ENCODE data around the gene CFAP299. TPM values are rescaled to one million over a fixed set of nuclear protein-coding genes. Genes with fewer than 3 reads are reported as not detected.

Gene CFAP299
- total RNA-seq, 2 experiments from 2014 or later, result not detected

GRCh38 chr4:80948141-80948540 lies 612.6 kb downstream of the CFAP299 start:
- CTCF ChIA-PET, result no interaction called here
- H3K4me1 Mint-ChIP-seq (ENCODE audit: low read depth), result no peaks in the 10 kb centered on the region

GRCh38 chr4:80948995-80949394 lies 613.5 kb downstream of the CFAP299 start:
- DNase-seq, result no peak
- Mint-ChIP-seq H3K4me1 (ENCODE audit: low read depth) (no peaks in the 10 kb centered on the region), H3K4me3 (no peak overlapping the region), H3K9me3 (ENCODE audit: insufficient read depth) (no peaks in the 10 kb centered on the region), H3K27me3 (ENCODE audit: low read depth) (no peaks in the 10 kb centered on the region), H3K27ac (no peak overlapping the region), H3K36me3 (ENCODE audit: low read depth) (no peaks in the 10 kb centered on the region)
- no peak for ATAC-seq
- POLR2A ChIA-PET, result no interaction called here
- CTCF ChIA-PET, result no interaction called here

More at GRCh38 chr4:80948141-80948540, 612.6 kb downstream of the CFAP299 start:
- H3K27ac Mint-ChIP-seq, result no peak overlapping the region
- no peaks in the 10 kb centered on the region for H3K36me3 Mint-ChIP-seq (ENCODE audit: low read depth)
- DNase-seq (no peak), ATAC-seq (no peak)
- POLR2A ChIA-PET, result no interaction called here
- no peaks in the 10 kb centered on the region for H3K9me3 Mint-ChIP-seq (ENCODE audit: insufficient read depth)
- H3K4me3 Mint-ChIP-seq, result no peak overlapping the region
- no peaks in the 10 kb centered on the region for H3K27me3 Mint-ChIP-seq (ENCODE audit: low read depth)

- Mint-ChIP-seq H3K9me3 (ENCODE audit: insufficient read depth) (no peaks in the 10 kb centered on the region), H3K36me3 (ENCODE audit: low read depth) (no peaks in the 10 kb centered on the region), H3K27ac (no peak overlapping the region), H3K27me3 (ENCODE audit: low read depth) (no peaks in the 10 kb centered on the region), H3K4me1 (ENCODE audit: low read depth) (no peaks in the 10 kb centered on the region), H3K4me3 (no peak overlapping the region)
- no peak for ATAC-seq
- ChIA-PET CTCF (no interaction called here), POLR2A (no interaction called here)
- DNase-seq, result no peak
Measured at GRCh38 chr4:80956421-80956820, 620.9 kb downstream of the CFAP299 start.

- ChIA-PET CTCF (no interaction called here), POLR2A (no interaction called here)
- no peaks in the 10 kb centered on the region for H3K4me1 Mint-ChIP-seq (ENCODE audit: low read depth)
- no peaks in the 10 kb centered on the region for H3K9me3 Mint-ChIP-seq (ENCODE audit: insufficient read depth)
- ATAC-seq, result no peak
- no peaks in the 10 kb centered on the region for H3K27me3 Mint-ChIP-seq (ENCODE audit: low read depth)
- H3K4me3 Mint-ChIP-seq, result no peak overlapping the region
- H3K27ac Mint-ChIP-seq, result no peak overlapping the region
- no peak for DNase-seq
- no peaks in the 10 kb centered on the region for H3K36me3 Mint-ChIP-seq (ENCODE audit: low read depth)
Measured at GRCh38 chr4:80963051-80963450, 627.5 kb downstream of the CFAP299 start.

- CTCF ChIA-PET, result no interaction called here
Measured at GRCh38 chr4:80967346-80967745, 631.8 kb downstream of the CFAP299 start.

GRCh38 chr4:80980239-80980638 lies 644.7 kb downstream of the CFAP299 start:
- no peak overlapping the region for H3K27ac Mint-ChIP-seq
- H3K4me3 Mint-ChIP-seq, result no peak overlapping the region
- DNase-seq (no peak), ATAC-seq (no peak)
- no peaks in the 10 kb centered on the region for H3K36me3 Mint-ChIP-seq (ENCODE audit: low read depth)
- CTCF ChIA-PET, result interaction anchor here (1.9 kb wide), 1 partner anchor 10 kb away, joined by 6 read pairs; no protein-coding TSS in a partner anchor
- H3K27me3 Mint-ChIP-seq (ENCODE audit: low read depth), result peaks cover 7% of the 10 kb centered on the region
- no peaks in the 10 kb centered on the region for H3K9me3 Mint-ChIP-seq (ENCODE audit: insufficient read depth)
- no peaks in the 10 kb centered on the region for H3K4me1 Mint-ChIP-seq (ENCODE audit: low read depth)
- POLR2A ChIA-PET, result interaction anchor here (0.6 kb wide), 1 partner anchor 197 kb away, joined by 3 read pairs; no protein-coding TSS in a partner anchor

More at GRCh38 chr4:80967346-80967745, 631.8 kb downstream of the CFAP299 start:
- ATAC-seq, result no peak
- H3K36me3 Mint-ChIP-seq (ENCODE audit: low read depth), result no peaks in the 10 kb centered on the region
- peaks cover 3% of the 10 kb centered on the region for H3K27me3 Mint-ChIP-seq (ENCODE audit: low read depth)
- H3K27ac Mint-ChIP-seq, result no peak overlapping the region
- POLR2A ChIA-PET, result no interaction called here
- H3K4me1 Mint-ChIP-seq (ENCODE audit: low read depth), result no peaks in the 10 kb centered on the region
- no peaks in the 10 kb centered on the region for H3K9me3 Mint-ChIP-seq (ENCODE audit: insufficient read depth)
- H3K4me3 Mint-ChIP-seq, result no peak overlapping the region
- no peak for DNase-seq

- H3K4me1 Mint-ChIP-seq (ENCODE audit: low read depth), result no peaks in the 10 kb centered on the region
- H3K36me3 Mint-ChIP-seq (ENCODE audit: low read depth), result no peaks in the 10 kb centered on the region
- H3K27me3 Mint-ChIP-seq (ENCODE audit: low read depth), result no peaks in the 10 kb centered on the region
- no peak overlapping the region for H3K27ac Mint-ChIP-seq
- DNase-seq (no peak), ATAC-seq (no peak)
- no peaks in the 10 kb centered on the region for H3K9me3 Mint-ChIP-seq (ENCODE audit: insufficient read depth)
- H3K4me3 Mint-ChIP-seq, result no peak overlapping the region
- POLR2A ChIA-PET, result no interaction called here
- CTCF ChIA-PET, result no interaction called here
Measured at GRCh38 chr4:80986011-80986410, 650.5 kb downstream of the CFAP299 start.

GRCh38 chr4:80989921-80990544 lies 654.5 kb downstream of the CFAP299 start:
- ChIA-PET CTCF (interaction anchor here (1.0 to 2.3 kb wide), 15 partner anchors 9 to 631 kb away, joined by 3 to 13 read pairs (median 4); no protein-coding TSS in a partner anchor), POLR2A (interaction anchor here (0.7 kb wide), 1 partner anchor 627 kb away, joined by 3 read pairs; no protein-coding TSS in a partner anchor)
- no peak overlapping the region for H3K27ac Mint-ChIP-seq
- H3K9me3 Mint-ChIP-seq (ENCODE audit: insufficient read depth), result no peaks in the 10 kb centered on the region
- no peak overlapping the region for H3K4me3 Mint-ChIP-seq
- H3K4me1 Mint-ChIP-seq (ENCODE audit: low read depth), result no peaks in the 10 kb centered on the region
- no peaks in the 10 kb centered on the region for H3K27me3 Mint-ChIP-seq (ENCODE audit: low read depth)
- DNase-seq, result peak; percentile 30
- H3K36me3 Mint-ChIP-seq (ENCODE audit: low read depth), result no peaks in the 10 kb centered on the region
- peak; percentile 36 for ATAC-seq

GRCh38 chr4:80990851-80991250 lies 655.3 kb downstream of the CFAP299 start:
- H3K9me3 Mint-ChIP-seq (ENCODE audit: insufficient read depth), result no peaks in the 10 kb centered on the region

GRCh38 chr4:80999943-81000342 lies 664.4 kb downstream of the CFAP299 start:
- CTCF ChIA-PET, result interaction anchor here (0.7 to 1.3 kb wide), 2 partner anchors 13 to 54 kb away, joined by 3 read pairs; no protein-coding TSS in a partner anchor
- Mint-ChIP-seq H3K4me3 (no peak overlapping the region), H3K36me3 (ENCODE audit: low read depth) (no peaks in the 10 kb centered on the region), H3K27ac (no peak overlapping the region), H3K9me3 (ENCODE audit: insufficient read depth) (no peaks in the 10 kb centered on the region), H3K4me1 (ENCODE audit: low read depth) (no peaks in the 10 kb centered on the region), H3K27me3 (ENCODE audit: low read depth) (peaks cover 3% of the 10 kb centered on the region)
- POLR2A ChIA-PET, result no interaction called here
- no peak for ATAC-seq
- DNase-seq, result no peak

More at GRCh38 chr4:80990851-80991250, 655.3 kb downstream of the CFAP299 start:
- ChIA-PET POLR2A (no interaction called here), CTCF (interaction anchor here (1.0 to 2.3 kb wide), 8 partner anchors 15 to 632 kb away, joined by 3 to 13 read pairs (median 4); no protein-coding TSS in a partner anchor)
- Mint-ChIP-seq H3K27me3 (ENCODE audit: low read depth) (no peaks in the 10 kb centered on the region), H3K27ac (no peak overlapping the region), H3K4me1 (ENCODE audit: low read depth) (no peaks in the 10 kb centered on the region), H3K36me3 (ENCODE audit: low read depth) (no peaks in the 10 kb centered on the region), H3K4me3 (no peak overlapping the region)
- ATAC-seq (no peak), DNase-seq (no peak)

- Mint-ChIP-seq H3K27ac (no peak overlapping the region), H3K36me3 (ENCODE audit: low read depth) (no peaks in the 10 kb centered on the region), H3K27me3 (ENCODE audit: low read depth) (peaks cover 7% of the 10 kb centered on the region), H3K4me3 (no peak overlapping the region), H3K4me1 (ENCODE audit: low read depth) (no peaks in the 10 kb centered on the region), H3K9me3 (ENCODE audit: insufficient read depth) (no peaks in the 10 kb centered on the region)
- no peak for ATAC-seq
- ChIA-PET CTCF (no interaction called here), POLR2A (interaction anchor here (0.6 kb wide), 1 partner anchor 1428 kb away, joined by 4 read pairs; no protein-coding TSS in a partner anchor)
- DNase-seq, result no peak
Measured at GRCh38 chr4:81003597-81004111, 668.1 kb downstream of the CFAP299 start.

- Mint-ChIP-seq H3K4me1 (ENCODE audit: low read depth) (no peaks in the 10 kb centered on the region), H3K27me3 (ENCODE audit: low read depth) (peaks cover 7% of the 10 kb centered on the region), H3K9me3 (ENCODE audit: insufficient read depth) (no peaks in the 10 kb centered on the region), H3K36me3 (ENCODE audit: low read depth) (no peaks in the 10 kb centered on the region), H3K27ac (no peak overlapping the region), H3K4me3 (no peak overlapping the region)
- ChIA-PET CTCF (no interaction called here), POLR2A (no interaction called here)
- DNase-seq (no peak), ATAC-seq (no peak)
Measured at GRCh38 chr4:81007417-81007816, 671.9 kb downstream of the CFAP299 start.

Data from activated CD8-positive, alpha-beta T cell treated with anti-CD3 and anti-CD28 coated beads, Interleukin-2, amount 10 ng/mL, durations not matched to agents 7 days and 5 days (primary cell).